ENCODE data around the gene VDR.

VDR gene

DNA sequence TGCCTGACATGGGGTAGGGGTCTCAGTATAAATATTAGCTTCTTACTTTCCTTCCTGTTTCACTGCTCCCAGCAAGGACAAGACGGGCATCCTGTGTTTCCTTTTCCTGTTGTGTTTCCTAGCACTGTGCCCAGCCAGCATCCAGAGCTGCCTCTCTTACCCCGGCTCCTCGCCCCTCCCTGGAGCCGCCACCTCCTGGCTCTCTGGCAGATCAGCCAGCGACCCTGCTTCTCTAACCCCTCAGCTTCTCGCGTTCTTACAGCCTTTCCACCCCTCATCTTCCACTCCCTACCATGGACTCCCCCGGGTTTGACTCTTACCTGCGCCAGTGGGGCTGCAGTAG lies 102.9 kb downstream of the VDR start:
- no peak overlapping the region for H3K4me3 ChIP-seq (ENCODE audit: low read depth, low read length)
- TF ChIP-seq, protein P1, sequence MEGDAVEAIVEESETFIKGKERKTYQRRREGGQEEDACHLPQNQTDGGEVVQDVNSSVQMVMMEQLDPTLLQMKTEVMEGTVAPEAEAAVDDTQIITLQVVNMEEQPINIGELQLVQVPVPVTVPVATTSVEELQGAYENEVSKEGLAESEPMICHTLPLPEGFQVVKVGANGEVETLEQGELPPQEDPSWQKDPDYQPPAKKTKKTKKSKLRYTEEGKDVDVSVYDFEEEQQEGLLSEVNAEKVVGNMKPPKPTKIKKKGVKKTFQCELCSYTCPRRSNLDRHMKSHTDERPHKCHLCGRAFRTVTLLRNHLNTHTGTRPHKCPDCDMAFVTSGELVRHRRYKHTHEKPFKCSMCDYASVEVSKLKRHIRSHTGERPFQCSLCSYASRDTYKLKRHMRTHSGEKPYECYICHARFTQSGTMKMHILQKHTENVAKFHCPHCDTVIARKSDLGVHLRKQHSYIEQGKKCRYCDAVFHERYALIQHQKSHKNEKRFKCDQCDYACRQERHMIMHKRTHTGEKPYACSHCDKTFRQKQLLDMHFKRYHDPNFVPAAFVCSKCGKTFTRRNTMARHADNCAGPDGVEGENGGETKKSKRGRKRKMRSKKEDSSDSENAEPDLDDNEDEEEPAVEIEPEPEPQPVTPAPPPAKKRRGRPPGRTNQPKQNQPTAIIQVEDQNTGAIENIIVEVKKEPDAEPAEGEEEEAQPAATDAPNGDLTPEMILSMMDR (IDR thresholded peaks at IDR 0.05; ENCODE audit: low read depth, low read length), result no peak

DNA sequence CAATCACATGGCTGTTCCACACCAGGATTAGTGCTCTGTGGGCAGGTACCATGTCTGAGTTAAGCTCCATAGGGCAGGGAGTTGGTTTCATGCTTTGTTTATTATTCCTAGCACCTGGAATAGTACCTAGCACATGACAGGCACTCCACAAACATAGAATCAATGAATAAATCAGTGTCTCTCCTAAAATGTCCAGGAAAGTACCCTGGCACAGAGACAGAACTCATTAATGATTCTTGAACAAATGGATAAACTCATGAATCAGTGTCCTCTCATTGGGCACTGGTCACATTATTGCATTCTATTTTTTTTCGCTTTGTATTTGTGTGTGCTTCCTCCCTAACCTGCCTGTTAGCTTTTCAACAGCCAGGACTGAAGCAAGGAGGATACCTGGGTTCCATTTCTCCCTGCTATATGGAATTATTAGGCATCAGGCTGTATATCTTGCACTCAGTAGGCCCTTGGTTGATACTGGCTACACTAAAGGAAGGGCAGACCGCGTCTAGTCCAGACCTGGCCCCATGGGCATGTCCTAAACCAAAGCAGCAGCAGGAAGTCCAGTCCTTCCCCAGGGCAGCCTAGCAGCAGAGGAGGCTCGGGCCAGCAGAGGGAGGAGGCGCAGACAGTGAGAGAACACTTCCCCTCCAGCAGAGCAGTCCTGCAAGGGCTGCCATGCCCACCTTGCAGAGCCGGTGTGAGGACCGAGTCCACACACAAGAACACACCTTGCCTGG lies 103.5 kb downstream of the VDR start:
- TF ChIP-seq, protein P1 (IDR thresholded peaks at IDR 0.05; ENCODE audit: low read depth, low read length), result no peak
- H3K4me3 ChIP-seq (ENCODE audit: low read depth, low read length), result no peak overlapping the region

DNA sequence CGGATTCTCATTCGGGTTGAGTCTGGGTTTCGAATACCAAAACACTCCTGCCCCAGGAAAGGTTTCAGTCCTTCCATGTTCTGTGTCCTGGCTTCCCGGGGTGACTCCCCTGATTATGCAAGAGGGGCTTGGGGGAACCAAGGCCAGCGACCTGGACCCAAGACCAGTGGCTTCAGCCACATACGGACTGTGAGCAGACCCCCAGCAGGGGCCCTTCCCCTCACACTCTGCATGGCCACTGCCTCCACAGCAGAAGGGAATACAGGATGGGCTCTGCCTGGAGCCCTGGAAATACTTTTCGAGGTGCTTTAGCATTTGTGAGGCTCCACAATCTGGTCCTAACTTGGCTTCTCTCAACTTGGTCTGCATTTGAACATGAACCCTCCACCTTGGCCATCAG lies 104.2 kb downstream of the VDR start:
- TF ChIP-seq, protein P1 (IDR thresholded peaks at IDR 0.05; ENCODE audit: low read depth, low read length), result no peak
- no peak overlapping the region for H3K4me3 ChIP-seq (ENCODE audit: low read depth, low read length)

DNA sequence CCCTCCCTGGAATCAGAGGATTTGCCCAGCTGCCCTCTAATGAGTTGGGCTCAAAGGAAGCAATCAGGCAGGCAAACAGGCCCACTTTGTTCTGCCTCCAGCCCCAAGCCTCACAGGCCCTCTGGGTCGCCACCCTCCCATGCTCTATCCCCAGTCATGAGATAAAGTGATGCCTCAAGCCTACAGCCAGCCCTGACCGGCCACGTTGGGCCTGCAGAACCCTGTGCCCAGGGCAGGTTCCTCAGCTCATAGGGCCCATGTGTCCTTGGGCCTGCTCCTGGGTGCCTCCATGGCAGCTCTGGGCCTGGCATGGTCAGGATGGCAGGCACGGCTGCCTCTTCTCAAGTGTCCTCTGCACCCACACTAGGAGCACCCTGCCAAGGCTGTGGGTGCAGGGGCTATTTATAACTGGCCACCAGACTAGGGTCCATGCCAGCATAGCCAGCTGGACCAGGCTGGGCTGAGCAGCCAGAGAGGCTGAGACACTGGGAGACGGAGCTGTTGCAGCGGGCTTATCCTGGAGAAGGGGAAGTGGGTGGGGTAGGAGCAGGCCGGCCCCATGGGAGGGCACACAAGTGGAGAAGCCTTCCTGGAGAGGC lies 105.3 kb downstream of the VDR start:
- TF ChIP-seq, protein P1 (IDR thresholded peaks at IDR 0.05; ENCODE audit: low read depth, low read length), result no peak
- no peak overlapping the region for H3K4me3 ChIP-seq (ENCODE audit: low read depth, low read length)

DNA sequence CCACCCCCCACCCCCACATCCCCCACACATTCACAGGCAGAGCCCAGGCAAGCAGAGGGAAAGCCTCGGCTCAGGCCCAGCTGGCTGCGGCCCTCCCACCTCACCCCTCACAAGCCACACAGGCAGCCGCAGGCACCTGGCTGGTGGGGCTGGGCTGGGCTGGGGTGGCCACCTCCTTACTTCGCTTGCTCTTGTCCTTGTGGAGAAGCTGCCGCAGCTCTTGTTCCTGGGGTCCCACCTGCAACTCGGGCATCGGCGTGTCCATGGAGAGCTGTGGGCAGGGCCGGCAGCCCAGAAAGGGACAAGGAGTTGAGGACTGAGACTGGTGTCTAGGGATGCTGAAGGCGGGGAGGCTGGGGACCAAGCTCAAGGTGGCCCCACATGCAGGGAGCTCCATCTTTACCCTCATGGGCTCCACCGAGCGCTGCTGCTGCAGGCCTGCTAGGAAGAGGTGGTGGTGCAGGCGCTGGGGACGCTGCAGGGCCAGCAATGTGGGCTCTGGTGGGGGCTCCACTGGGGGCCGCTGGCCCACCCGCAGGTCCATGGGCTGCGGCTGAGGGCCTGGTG lies 106.3 kb downstream of the VDR start:
- H3K4me3 ChIP-seq (ENCODE audit: low read depth, low read length), result no peak overlapping the region
- TF ChIP-seq, protein P1 (IDR thresholded peaks at IDR 0.05; ENCODE audit: low read depth, low read length), result no peak

DNA sequence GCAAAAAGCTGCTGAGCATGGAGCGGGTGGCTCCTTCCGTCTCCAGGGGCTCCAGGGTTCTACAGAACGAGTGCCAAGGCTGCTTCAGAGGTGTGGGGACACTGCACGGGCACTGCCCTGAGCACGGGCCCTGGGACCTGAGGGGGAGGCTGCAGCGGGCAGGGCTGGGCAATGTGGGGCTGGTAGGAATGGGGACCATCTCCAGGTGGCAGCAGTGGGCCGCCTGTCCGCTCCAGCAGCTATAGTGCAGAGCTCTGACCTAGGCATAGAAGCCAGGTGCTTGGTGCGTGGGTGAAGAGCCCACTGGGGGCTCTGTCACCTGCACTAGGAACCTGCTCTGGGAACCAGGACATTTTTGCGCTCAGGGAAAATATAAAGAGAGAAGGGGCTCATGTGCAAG lies 107.4 kb downstream of the VDR start:
- no peak overlapping the region for H3K4me3 ChIP-seq (ENCODE audit: low read depth, low read length)
- TF ChIP-seq, protein P1 (IDR thresholded peaks at IDR 0.05; ENCODE audit: low read depth, low read length), result peak; percentile 16; the same call in 1 of the 2 replicates

DNA sequence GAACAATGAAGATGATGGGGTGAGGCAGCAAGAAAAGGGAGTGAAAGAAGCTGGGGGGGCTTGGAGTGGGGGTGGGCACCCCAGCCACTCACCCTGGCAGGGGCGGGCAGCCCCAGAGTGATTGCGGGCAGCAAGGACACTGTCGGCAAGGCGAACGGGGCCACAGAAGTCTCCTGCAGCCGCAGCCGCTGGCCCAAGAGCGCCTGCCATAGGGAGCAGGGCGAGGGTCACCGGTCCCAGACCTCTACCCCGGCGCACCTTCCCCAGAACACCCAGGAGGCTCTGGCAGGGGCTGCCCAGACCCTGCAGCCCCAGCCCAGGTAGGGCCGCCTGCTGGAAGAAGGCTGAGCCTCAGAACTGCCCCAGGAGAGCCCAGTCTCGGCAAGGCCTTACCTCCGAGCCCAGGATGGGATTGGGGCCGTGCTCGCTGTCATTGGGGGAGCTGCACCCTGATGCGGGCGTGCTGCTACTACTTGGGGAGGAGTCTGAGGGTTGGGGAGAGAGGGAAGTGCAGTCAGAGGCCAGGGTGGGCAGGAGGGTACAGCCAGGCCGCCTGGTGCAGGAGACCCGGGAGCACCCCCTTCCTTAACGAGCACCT lies 108.9 kb downstream of the VDR start:
- H3K4me3 ChIP-seq (ENCODE audit: low read depth, low read length), result no peak overlapping the region
- TF ChIP-seq, protein P1 (IDR thresholded peaks at IDR 0.05; ENCODE audit: low read depth, low read length), result no peak

Data from WI38 (cell line).